GM19239 (cell line): ENCODE results near the gene PLCB3.
"Not testable (repeated sequence)": the region's sequence is repeated elsewhere in the genome, so short reads cannot be mapped to it uniquely, and the experiment has no call there.

Source experiments
- DNase-seq: peaks from one replicate; pipeline ENCODE4 v3.0.0; 2011; ENCODE audit warnings: low spot score; ENCODE audit not compliant: insufficient read length
- FAIRE-seq: peaks from 2 replicates; lab custom pipeline; 2011; peaks lifted over from hg19 to GRCh38; lab: Jason Lieb, UNC

The PLCB3 gene

DNA sequence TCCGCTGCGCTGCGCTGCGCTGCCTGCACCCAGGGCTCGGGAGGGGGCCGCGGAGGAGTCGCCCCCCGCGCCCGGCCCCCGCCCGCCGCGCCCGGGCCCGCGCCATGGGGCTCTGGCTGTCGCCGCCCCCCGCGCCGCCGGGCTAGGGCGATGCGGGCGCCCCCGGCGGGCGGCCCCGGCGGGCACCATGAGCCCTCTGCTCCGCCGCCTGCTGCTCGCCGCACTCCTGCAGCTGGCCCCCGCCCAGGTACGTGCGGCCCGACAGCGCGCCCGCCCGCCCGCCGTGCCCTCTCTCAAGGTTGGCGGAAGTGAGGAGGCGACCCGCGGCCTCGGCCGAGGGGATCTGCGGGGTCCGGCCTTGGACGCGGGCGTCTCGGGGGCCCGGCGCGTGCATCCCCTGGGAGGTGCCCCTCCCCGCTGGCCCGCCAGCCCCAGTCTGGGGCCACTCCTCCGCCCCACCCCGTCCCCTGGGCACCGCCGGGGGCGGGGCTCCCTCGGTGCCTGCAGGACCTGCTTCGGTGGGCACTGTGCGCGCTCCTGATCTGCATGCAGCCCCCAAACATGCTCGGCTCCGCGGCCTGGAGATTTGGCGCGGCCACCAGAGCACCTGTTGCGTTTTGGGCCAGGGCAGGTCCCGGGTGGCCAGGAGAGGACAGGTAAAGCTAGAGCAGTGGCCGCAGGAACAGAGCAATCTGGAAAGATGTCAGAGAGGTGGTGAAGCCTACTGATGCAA, 16.5 kb upstream of the PLCB3 start:
- FAIRE-seq: no peak
- no peak for DNase-seq

GRCh38 chr11:64235437-64236161, 15.7 kb upstream of the PLCB3 start:
- FAIRE-seq (no peak), DNase-seq (no peak)

DNA sequence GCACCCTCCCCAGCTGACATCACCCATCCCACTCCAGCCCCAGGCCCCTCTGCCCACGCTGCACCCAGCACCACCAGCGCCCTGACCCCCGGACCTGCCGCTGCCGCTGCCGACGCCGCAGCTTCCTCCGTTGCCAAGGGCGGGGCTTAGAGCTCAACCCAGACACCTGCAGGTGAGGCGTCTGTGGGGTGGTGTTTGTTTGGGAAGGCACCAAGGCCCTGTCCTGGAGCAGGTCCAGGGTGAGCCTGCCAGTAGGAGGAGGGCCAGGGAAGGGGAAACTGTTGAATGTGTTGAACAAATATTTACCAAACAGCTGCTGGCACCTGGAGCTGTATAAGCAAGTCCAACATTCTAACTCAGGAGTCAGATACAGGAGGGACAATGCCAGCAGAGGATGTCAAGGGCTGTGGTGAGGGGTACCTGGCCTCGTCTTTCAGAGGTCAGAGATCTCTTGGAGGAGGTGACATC, 13.8 kb upstream of the PLCB3 start:
- DNase-seq: no peak
- no peak for FAIRE-seq

- no peak for FAIRE-seq
- no peak for DNase-seq
Measured at GRCh38 chr11:64238076-64238475, 13.3 kb upstream of the PLCB3 start.

- no peak for DNase-seq
- no peak for FAIRE-seq
Measured at GRCh38 chr11:64238999-64239398, 12.3 kb upstream of the PLCB3 start.

GRCh38 chr11:64239662-64240434, 11.5 kb upstream of the PLCB3 start:
- no peak for FAIRE-seq
- DNase-seq: peak; percentile 54

DNA sequence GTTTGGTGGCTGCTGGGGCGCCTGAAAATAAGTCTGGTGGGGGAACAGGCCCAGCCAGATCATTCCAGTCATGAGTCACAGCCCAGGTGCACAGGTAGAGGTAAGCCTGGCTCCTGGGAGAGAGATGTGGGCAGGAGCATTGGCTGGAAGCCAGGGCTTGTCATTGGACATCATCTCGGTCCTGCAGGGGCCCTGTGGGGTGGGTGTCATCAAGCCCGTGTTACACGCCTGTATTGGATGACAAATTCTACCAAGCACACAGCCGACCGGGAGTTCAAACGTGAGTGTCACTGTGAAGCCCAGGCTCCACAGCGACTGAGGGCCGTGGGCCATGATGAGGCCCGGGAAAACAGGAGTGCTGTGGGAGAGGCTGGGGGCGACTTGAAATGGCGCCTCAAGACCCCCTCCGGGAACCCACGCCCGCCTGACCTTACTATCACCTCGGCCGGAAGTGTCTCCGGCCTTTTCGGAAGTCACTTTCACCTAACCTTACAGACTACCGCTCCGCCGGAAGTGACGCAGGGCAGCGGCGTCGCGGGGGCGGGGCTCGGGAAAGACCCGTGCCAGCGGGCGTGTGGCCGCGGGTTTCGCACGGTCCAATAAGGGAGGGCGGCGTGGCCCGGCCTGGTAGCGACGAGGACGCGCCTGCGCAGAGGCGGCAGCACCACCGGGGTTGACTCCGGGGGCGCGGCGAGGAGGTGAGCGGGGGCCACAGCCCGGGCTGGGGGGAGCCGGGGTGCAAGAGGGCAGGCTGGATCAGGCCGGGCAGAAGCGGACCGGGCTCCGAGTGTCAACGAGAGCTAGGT, 10.7 kb upstream of the PLCB3 start, which contains the start of gene FKBP2:
Gene FKBP2, plus strand, starts transcription at position 661 of the 806 bp plus-strand sequence. CDS start 1,293 bp downstream, outside the sequence.
- peak; percentile 92 for DNase-seq
- FAIRE-seq: no peak

- FAIRE-seq: peak; percentile 95
Measured at GRCh38 chr11:64241241-64241490, 10.2 kb upstream of the PLCB3 start.

GRCh38 chr11:64241491-64242374, 9.6 kb upstream of the PLCB3 start:
- DNase-seq (peak; percentile 86), FAIRE-seq (peak; percentile 26)

More at GRCh38 chr11:64241241-64241490, 10.2 kb upstream of the PLCB3 start:
- peak; percentile 76 for DNase-seq

GRCh38 chr11:64243236-64243854, 8.0 kb upstream of the PLCB3 start:
- DNase-seq (no peak), FAIRE-seq (no peak)

DNA sequence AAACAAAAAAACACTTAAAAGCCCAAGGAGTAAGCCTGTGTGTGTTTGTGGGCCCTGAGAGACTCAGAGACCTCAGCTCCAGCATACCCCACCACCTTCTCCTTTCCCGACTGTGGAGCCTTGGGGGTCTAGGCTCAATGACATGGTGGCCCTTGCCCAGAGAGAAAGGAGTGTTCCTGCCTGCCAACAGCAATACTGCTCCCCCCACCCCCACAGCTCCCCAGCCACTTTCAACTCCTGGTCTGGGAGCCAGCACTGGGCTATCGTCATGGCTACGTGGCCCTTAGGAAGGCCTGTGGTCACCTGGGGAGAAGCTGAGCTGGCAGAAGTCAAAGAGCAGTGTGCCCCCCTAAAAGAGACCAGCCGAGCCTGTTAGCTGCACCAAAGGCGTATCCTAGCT, 7.2 kb upstream of the PLCB3 start:
- FAIRE-seq (no peak), DNase-seq (no peak)

DNA sequence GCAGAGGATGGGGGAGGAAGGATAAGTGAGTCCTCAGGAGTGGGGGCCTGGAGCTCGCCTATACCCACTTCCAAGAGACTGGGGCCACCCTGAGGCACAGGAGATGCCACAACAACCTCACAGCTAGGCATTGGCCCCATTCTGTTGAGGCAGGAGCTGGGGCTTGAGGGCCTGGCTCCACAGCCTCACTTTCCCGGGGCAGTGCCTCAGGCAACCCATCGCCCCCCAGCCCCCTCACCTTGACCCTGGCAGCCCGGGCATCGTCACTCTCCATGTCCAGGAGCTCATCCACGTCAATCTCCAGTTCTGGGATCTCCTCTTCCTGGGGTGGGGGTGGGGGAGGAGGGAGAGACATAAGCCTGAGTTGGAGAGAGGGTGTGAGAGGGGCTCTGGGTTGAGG, 6.4 kb upstream of the PLCB3 start:
- DNase-seq (no peak), FAIRE-seq (no peak)

DNA sequence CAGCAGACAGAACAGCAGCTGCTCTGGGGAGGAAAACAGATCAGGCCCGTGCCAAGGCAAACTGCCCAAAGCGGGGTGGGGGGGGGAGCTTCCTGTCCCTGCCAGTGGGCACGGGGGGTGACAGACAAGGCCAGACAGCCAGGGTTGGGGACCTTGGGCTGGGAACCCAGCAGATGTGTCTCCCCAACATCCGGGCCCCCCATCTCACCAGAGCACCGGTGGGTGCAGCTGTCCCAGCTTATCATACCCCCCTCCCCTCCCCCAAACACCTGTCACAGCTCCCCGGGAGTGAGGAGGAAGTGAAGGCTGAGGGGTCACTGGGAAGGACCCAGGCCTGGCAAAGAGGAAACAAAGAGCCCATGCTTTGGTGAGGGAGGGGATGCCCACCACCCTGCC, 5.9 kb upstream of the PLCB3 start:
- DNase-seq: no peak
- no peak for FAIRE-seq

GRCh38 chr11:64245797-64246620, 5.3 kb upstream of the PLCB3 start:
- FAIRE-seq (no peak), DNase-seq (no peak)

- not testable (repeated sequence) for FAIRE-seq, DNase-seq
Measured at GRCh38 chr11:64246621-64246870, 4.8 kb upstream of the PLCB3 start.

DNA sequence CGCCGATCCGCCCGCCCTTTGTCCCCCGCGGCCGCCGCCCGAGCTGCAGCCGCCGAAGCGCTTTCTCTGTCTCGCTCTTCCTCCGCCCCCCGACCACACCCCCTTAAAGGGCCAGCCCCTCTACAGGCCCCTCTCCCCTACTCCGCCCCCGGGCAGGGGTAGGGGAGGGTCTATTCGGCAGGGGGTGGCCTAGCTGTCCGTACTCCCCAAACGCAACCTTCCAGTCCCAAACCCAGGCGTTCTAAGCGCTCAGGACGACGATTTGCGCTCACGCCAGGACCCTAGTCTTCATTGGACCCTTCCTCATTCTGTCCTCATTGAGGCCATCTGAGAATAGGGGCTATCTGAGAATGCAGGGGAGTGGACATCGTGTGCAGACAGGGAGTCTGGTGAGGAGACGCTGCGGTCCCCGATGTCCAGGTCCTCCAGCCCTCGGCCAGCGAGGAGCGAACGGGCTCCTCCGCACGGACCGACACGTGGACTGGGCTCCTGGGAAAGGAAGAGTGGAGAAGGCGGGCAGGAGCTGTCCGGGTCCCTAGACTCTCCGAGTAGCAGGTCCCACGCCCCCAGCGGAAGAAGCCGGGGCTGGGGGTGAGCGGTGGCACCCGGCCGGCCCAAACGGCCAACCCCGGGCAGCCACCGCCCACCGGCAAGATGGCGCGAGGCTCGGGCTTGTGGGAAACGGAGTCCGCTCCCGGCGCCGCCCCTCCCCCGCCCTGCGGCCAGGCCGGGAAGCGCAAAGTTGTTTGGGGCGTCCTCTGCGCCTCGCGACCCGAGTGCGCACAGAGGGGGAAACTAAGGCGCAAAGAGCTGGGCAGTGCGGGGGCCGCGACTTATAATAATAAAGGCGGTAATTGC, 4.2 kb upstream of the PLCB3 start, which contains the start of gene PPP1R14B:
Gene PPP1R14B, minus strand, starts transcription at position 73 of the 858 bp plus-strand sequence. CDS start 270 bp downstream, outside the sequence.
- FAIRE-seq (no peak), DNase-seq (peak; percentile 88)
